Caco-2 (cell line): Measurements from ENCODE around the gene LRRC47. TPM values are rescaled to one million over a fixed set of nuclear protein-coding genes. Genes with fewer than 3 reads are reported as not detected.

ENCODE experiments used
- BruUV-seq: library from RNA; stranded (reverse); fragments of 400-500 nt; replicated peaks from 2 replicates; lab custom pipeline; 2021; lab: Mats Ljungman, UMichigan
- CTCF ChIA-PET: fragments of 300-600 bp; sonication (Branson Sonifier 250); formaldehyde crosslinking; loops from one replicate; lab custom pipeline; 2022; ENCODE audit warnings: antibody characterized with exemption; lab: Charles Lee
- POLR2A ChIA-PET: fragments of 300-600 bp; sonication (Branson Sonifier 250); formaldehyde crosslinking; loops from one replicate; lab custom pipeline; 2022; ENCODE audit warnings: antibody characterized with exemption; lab: Charles Lee
- DNase-seq, 2 experiments: peaks; one replicate each; pipeline versions ENCODE4 v3.0.0 to v3.0.0-alpha.2; 2020 to 2022
- H3K27me3 ChIP-seq: replicated peaks from 2 replicates; pipeline ENCODE4 v1.6.0; 2011; ENCODE audit warnings: low read length; ENCODE audit not compliant: control insufficient read depth, insufficient read depth
- H3K36me3 ChIP-seq: 2 replicates; pipeline ENCODE4 v1.5.1; 2011; ENCODE audit warnings: low read length; ENCODE audit not compliant: control insufficient read depth, insufficient read depth
- H3K4me1 ChIP-seq: fragments of 250-450 bp; sonication (Bioruptor Pico); 2 replicates; pipeline ENCODE4 v1.5.1; 2020; ENCODE audit warnings: mild to moderate bottlenecking
- H3K4me3 ChIP-seq: 2 replicates; pipeline ENCODE4 v1.5.1; 2011; ENCODE audit warnings: low read depth, mild to moderate bottlenecking, control low read depth, low read length
- H3K9me3 ChIP-seq: fragments of 250-450 bp; sonication (Bioruptor Pico); 2 replicates; pipeline ENCODE4 v1.5.1; 2020; ENCODE audit warnings: mild to moderate bottlenecking, moderate library complexity
- H3K27ac Mint-ChIP-seq: one replicate; pipeline ENCODE4 v1.8.0; 2022; ENCODE audit warnings: mixed read lengths; ENCODE audit not compliant: unreplicated experiment
- H3K27me3 Mint-ChIP-seq: one replicate; pipeline ENCODE4 v1.8.0; 2022; ENCODE audit warnings: mixed read lengths; ENCODE audit not compliant: insufficient read depth, unreplicated experiment
- H3K36me3 Mint-ChIP-seq: one replicate; pipeline ENCODE4 v1.8.0; 2022; ENCODE audit warnings: mild to moderate bottlenecking, mixed read lengths; ENCODE audit not compliant: insufficient read depth, unreplicated experiment
- H3K4me1 Mint-ChIP-seq: one replicate; pipeline ENCODE4 v1.8.0; 2022; ENCODE audit warnings: low read depth, mixed read lengths; ENCODE audit not compliant: unreplicated experiment
- H3K4me3 Mint-ChIP-seq: one replicate; pipeline ENCODE4 v1.8.0; 2022; ENCODE audit warnings: mild to moderate bottlenecking, moderate library complexity, mixed read lengths; ENCODE audit not compliant: unreplicated experiment
- H3K9me3 Mint-ChIP-seq: one replicate; pipeline ENCODE4 v1.8.0; 2022; ENCODE audit warnings: mixed read lengths; ENCODE audit not compliant: unreplicated experiment
- intact Hi-C: fragments of 100-400 bp; cut with micrococcal nuclease; formaldehyde crosslinking; loops from one replicate; pipeline ENCODE4 v1.10.0; 2022; ENCODE audit not compliant: unreplicated experiment
- total RNA-seq: library from RNA; stranded (reverse); gene quantifications from 2 replicates; pipeline ENCODE4 v1.2.3, GENCODE V29; 2022
- TF ChIP-seq, protein P1 (sequence below), 2 experiments: fragments of 200-600 bp in 1 of 2; IDR thresholded peaks; 1 replicate in 1 of 2; 2 replicates in 1 of 2; pipeline versions ENCODE4 v1.5.1 to v1.8.0; 2011 to 2022; ENCODE audit warnings: antibody characterized with exemption in 1 of 2, control low read depth in 1 of 2, inconsistent platforms in 1 of 2, low read depth in 1 of 2, low read length in 1 of 2, mild to moderate bottlenecking in 1 of 2, moderate library complexity in 1 of 2; ENCODE audit not compliant: insufficient read depth in 1 of 2, severe bottlenecking in 1 of 2, unreplicated experiment in 1 of 2

LRRC47 gene
- total RNA-seq, 1 experiment from 2014 or later: 48.5 TPM

- POLR2A ChIA-PET: no interaction called here
- no peak overlapping the region for H3K4me3 ChIP-seq
- Mint-ChIP-seq H3K4me3 (peak overlapping the region; percentile 61), H3K4me1 (no peaks in the 10 kb centered on the region), H3K27ac (no peak overlapping the region), H3K36me3 (no peaks in the 10 kb centered on the region), H3K27me3 (no peaks in the 10 kb centered on the region), H3K9me3 (no peaks in the 10 kb centered on the region)
- H3K36me3 ChIP-seq: no peaks in the 10 kb centered on the region
- TF ChIP-seq, protein P1, sequence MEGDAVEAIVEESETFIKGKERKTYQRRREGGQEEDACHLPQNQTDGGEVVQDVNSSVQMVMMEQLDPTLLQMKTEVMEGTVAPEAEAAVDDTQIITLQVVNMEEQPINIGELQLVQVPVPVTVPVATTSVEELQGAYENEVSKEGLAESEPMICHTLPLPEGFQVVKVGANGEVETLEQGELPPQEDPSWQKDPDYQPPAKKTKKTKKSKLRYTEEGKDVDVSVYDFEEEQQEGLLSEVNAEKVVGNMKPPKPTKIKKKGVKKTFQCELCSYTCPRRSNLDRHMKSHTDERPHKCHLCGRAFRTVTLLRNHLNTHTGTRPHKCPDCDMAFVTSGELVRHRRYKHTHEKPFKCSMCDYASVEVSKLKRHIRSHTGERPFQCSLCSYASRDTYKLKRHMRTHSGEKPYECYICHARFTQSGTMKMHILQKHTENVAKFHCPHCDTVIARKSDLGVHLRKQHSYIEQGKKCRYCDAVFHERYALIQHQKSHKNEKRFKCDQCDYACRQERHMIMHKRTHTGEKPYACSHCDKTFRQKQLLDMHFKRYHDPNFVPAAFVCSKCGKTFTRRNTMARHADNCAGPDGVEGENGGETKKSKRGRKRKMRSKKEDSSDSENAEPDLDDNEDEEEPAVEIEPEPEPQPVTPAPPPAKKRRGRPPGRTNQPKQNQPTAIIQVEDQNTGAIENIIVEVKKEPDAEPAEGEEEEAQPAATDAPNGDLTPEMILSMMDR (IDR thresholded peaks at IDR 0.05; ENCODE audit: insufficient read depth in 1 of 2, low read depth in 1 of 2, low read length in 1 of 2, severe bottlenecking in 1 of 2, unreplicated experiment in 1 of 2): no peak
- BruUV-seq: no TSS peak
- peaks cover 26% of the 10 kb centered on the region; the same call in 1 of the 2 replicates for H3K4me1 ChIP-seq
- intact Hi-C loops: loop anchor here (2.0 kb wide), 1 partner anchor 49 kb away; no protein-coding TSS in a partner anchor
- H3K9me3 ChIP-seq: no peaks in the 10 kb centered on the region
- DNase-seq: no peak
- CTCF ChIA-PET: no interaction called here
- H3K27me3 ChIP-seq: no peaks in the 10 kb centered on the region
These were observed 22.6 kb downstream of the LRRC47 start for GRCh38 chr1:3773572-3774275.

DNA sequence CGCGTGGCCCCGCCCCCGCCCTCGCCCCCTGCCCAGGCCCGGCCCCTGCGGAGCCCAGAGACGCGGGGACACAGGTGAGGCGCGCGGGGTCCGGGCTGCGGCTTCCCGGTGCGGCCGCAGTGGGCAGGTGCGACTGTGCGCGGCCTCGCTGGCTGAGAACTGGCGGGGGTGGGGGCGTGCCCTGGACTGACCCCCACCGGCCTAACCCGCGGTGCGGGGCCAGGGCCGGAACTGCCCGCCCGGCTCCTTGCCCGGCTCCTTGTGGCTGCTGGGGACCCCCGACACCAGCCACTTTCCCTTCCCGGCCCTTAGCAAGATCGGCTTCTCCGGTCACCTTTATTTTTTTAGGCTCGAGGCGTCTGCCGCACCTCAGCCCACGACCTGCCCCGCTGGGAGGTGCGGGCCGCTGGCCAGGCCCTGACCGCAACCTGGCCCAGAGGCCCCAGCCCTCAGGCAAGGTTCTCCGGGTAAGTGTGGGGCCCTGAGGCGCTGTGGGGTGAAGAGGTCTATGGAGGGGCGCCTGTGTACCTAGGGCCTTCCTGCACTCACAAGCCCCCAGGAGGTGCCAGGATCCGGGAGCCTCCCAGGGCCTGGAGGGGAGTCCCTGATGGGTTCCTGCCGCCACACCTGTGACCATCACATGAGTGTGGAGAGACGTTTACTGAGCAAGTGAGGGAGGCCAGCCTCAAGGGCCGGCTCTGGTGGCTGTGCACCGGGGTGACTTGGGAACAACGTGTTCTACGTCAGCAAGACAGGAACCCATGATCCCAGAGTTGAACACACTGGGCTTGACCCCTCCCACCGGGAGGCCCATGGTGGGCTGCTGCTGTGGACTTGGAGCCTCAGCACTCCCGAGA, 23.4 kb downstream of the LRRC47 start, which contains the start of gene SMIM1:
Gene SMIM1, plus strand, starts transcription at position 35 of the 857 bp plus-strand sequence. CDS start 2,625 bp downstream, outside the sequence.
- no peaks in the 10 kb centered on the region for H3K27me3 Mint-ChIP-seq
- Histone ChIP-seq H3K36me3 (no peaks in the 10 kb centered on the region), H3K4me3 (peak within 1 kb of the TSS; percentile 69), H3K4me1 (peaks cover 26% of the 10 kb centered on the region; the same call in 1 of the 2 replicates), H3K9me3 (no peaks in the 10 kb centered on the region), H3K27me3 (no peaks in the 10 kb centered on the region)
- H3K4me3 Mint-ChIP-seq: peak within 1 kb of the TSS; percentile 61
- H3K9me3 Mint-ChIP-seq: no peaks in the 10 kb centered on the region
- ChIA-PET POLR2A (no interaction called here), CTCF (no interaction called here)
- intact Hi-C loops: loop anchor here (2.0 kb wide), 1 partner anchor 48 kb away; no protein-coding TSS in a partner anchor
- peak within 1 kb of the TSS; percentile 15 for H3K27ac Mint-ChIP-seq
- H3K4me1 Mint-ChIP-seq: no peaks in the 10 kb centered on the region
- H3K36me3 Mint-ChIP-seq: no peaks in the 10 kb centered on the region
- TSS peak; percentile 41 for BruUV-seq
- no peak for DNase-seq
- TF ChIP-seq, protein P1 (IDR thresholded peaks at IDR 0.05; ENCODE audit: insufficient read depth in 1 of 2, low read depth in 1 of 2, low read length in 1 of 2, severe bottlenecking in 1 of 2, unreplicated experiment in 1 of 2): no peak

GRCh38 chr1:3772027-3772714, 24.1 kb downstream of the LRRC47 start:
- peak overlapping the region; percentile 69 for H3K4me3 ChIP-seq
- H3K4me3 Mint-ChIP-seq: peak overlapping the region; percentile 61
- H3K27me3 Mint-ChIP-seq: no peaks in the 10 kb centered on the region
- H3K9me3 ChIP-seq: no peaks in the 10 kb centered on the region
- BruUV-seq: no TSS peak
- intact Hi-C loops: loop anchor here (2.0 kb wide), 1 partner anchor 47 kb away; no protein-coding TSS in a partner anchor
- DNase-seq: peak; percentile 93 to 96
- H3K27me3 ChIP-seq: no peaks in the 10 kb centered on the region
- TF ChIP-seq, protein P1 (IDR thresholded peaks at IDR 0.05; ENCODE audit: insufficient read depth in 1 of 2, low read depth in 1 of 2, low read length in 1 of 2, severe bottlenecking in 1 of 2, unreplicated experiment in 1 of 2): no peak
- no peaks in the 10 kb centered on the region for H3K4me1 Mint-ChIP-seq
- POLR2A ChIA-PET: no interaction called here
- peak overlapping the region; percentile 15 for H3K27ac Mint-ChIP-seq
- no peaks in the 10 kb centered on the region for H3K9me3 Mint-ChIP-seq
- no peaks in the 10 kb centered on the region for H3K36me3 ChIP-seq
- H3K4me1 ChIP-seq: peaks cover 26% of the 10 kb centered on the region; the same call in 1 of the 2 replicates
- H3K36me3 Mint-ChIP-seq: no peaks in the 10 kb centered on the region
- CTCF ChIA-PET: no interaction called here
